B cell (primary cell): ENCODE results near the gene ARL4A. TPM values are rescaled to one million over a fixed set of nuclear protein-coding genes. Genes with fewer than 3 reads are reported as not detected.

Experiments used
- ATAC-seq: fragments of 200-7000 bp; cut with Tn5 transposase; one replicate; pipeline ENCODE4 v1.10.0; 2021; ENCODE audit warnings: low read depth, mild to moderate bottlenecking, moderate number of reproducible peaks, moderate library complexity
- CTCF ChIA-PET: fragments of 350-600 bp; sonication (Branson Sonifier 250); formaldehyde crosslinking; loops from one replicate; lab custom pipeline; 2021; ENCODE audit warnings: antibody characterized with exemption, inconsistent platforms; lab: Charles Lee
- POLR2A ChIA-PET: fragments of 350-600 bp; sonication (Branson Sonifier 250); formaldehyde crosslinking; loops from one replicate; lab custom pipeline; 2021; ENCODE audit warnings: antibody characterized with exemption; lab: Charles Lee
- DNase-seq: peaks from one replicate; pipeline ENCODE4 v3.0.0; 2013
- H2AFZ ChIP-seq: 2 replicates; pipeline ENCODE4 v1.6.1; 2012; ENCODE audit warnings: mild to moderate bottlenecking, low read depth, low read length; ENCODE audit not compliant: insufficient read depth, poor library complexity, severe bottlenecking
- H3K27ac ChIP-seq, 2 donors: 1 replicate in 1 of 2; 2 replicates in 1 of 2; pipeline ENCODE4 v1.5.1; 2012 to 2013; ENCODE audit warnings: low read length in 2 of 2, mild to moderate bottlenecking in 2 of 2, moderate library complexity in 1 of 2
- H3K27me3 ChIP-seq, 4 experiments: fragments of 200-600 bp in 1 of 4; sonication (generic) in 1 of 4; replicated peaks in 1 of 4; 1 replicate in 2 of 4; 2 replicates in 2 of 4; pipeline versions ENCODE4 v1.6.1 to v1.7.0; 2013 to 2016; ENCODE audit warnings: low read length in 3 of 4, mild to moderate bottlenecking in 2 of 4, mixed read lengths in 1 of 4, moderate library complexity in 1 of 4; ENCODE audit not compliant: insufficient read depth in 4 of 4, control insufficient read depth in 3 of 4; ENCODE audit errors: control extremely low read depth in 1 of 4
- H3K36me3 ChIP-seq, 2 experiments: replicated peaks in 1 of 2; 1 replicate in 1 of 2; 2 replicates in 1 of 2; pipeline versions ENCODE4 v1.6.1 to v1.7.1; 2013; ENCODE audit warnings: low read length in 1 of 2; ENCODE audit not compliant: insufficient read depth in 2 of 2, control insufficient read depth in 1 of 2; ENCODE audit errors: control extremely low read depth in 1 of 2, extremely low read depth in 1 of 2
- H3K4me1 ChIP-seq, 2 donors: fragments of 200-600 bp in 1 of 2; sonication (generic) in 1 of 2; 1 replicate in 1 of 2; 2 replicates in 1 of 2; pipeline versions ENCODE4 v1.5.1 to v1.6.1; 2013 to 2017; ENCODE audit warnings: low read length in 2 of 2; ENCODE audit not compliant: control insufficient read depth in 2 of 2, insufficient read depth in 2 of 2
- H3K4me2 ChIP-seq: replicated peaks from 2 replicates; pipeline ENCODE3; 2012; ENCODE audit warnings: mild to moderate bottlenecking, low read depth, low read length; ENCODE audit not compliant: poor library complexity, severe bottlenecking
- H3K4me3 ChIP-seq, 5 experiments: fragments of 200-600 bp in 1 of 5; sonication (generic) in 1 of 5; 1 replicate in 3 of 5; 2 replicates in 2 of 5; pipeline versions ENCODE4 v1.5.1 to v1.7.0; 2011 to 2016; ENCODE audit warnings: low read length in 4 of 5, mild to moderate bottlenecking in 4 of 5, low read depth in 2 of 5, control low read depth in 1 of 5, moderate library complexity in 1 of 5; ENCODE audit not compliant: insufficient read depth in 1 of 5; ENCODE audit errors: control extremely low read depth in 1 of 5, extremely low read depth in 1 of 5
- H3K79me2 ChIP-seq: fragments of 200-600 bp; sonication (generic); one replicate; pipeline ENCODE4 v1.6.0; 2016; ENCODE audit warnings: low read length; ENCODE audit not compliant: control insufficient read depth, insufficient read depth
- H3K9ac ChIP-seq: fragments of 200-600 bp; sonication (generic); 2 replicates; pipeline ENCODE4 v1.6.1; 2017; ENCODE audit warnings: mild to moderate bottlenecking, low read length, moderate library complexity
- H3K9me3 ChIP-seq, 3 donors: one replicate each; pipeline versions ENCODE4 v1.6.1 to v1.7.1; 2013; ENCODE audit warnings: low read length in 2 of 3; ENCODE audit not compliant: control insufficient read depth in 2 of 3, insufficient read depth in 1 of 3; ENCODE audit errors: control extremely low read depth in 1 of 3
- H4K20me1 ChIP-seq: 2 replicates; pipeline ENCODE4 v1.6.0; 2012; ENCODE audit warnings: mild to moderate bottlenecking, low read length; ENCODE audit not compliant: insufficient read depth, control insufficient read depth, poor library complexity, severe bottlenecking
- H3K27ac Mint-ChIP-seq: one replicate; pipeline ENCODE4 v1.8.0; 2021; ENCODE audit warnings: mixed read lengths
- H3K27me3 Mint-ChIP-seq: one replicate; pipeline ENCODE4 v1.8.0; 2021; ENCODE audit warnings: mixed read lengths
- H3K4me1 Mint-ChIP-seq: one replicate; pipeline ENCODE4 v1.8.0; 2021; ENCODE audit warnings: mixed read lengths
- H3K4me3 Mint-ChIP-seq: one replicate; pipeline ENCODE4 v1.8.0; 2021; ENCODE audit warnings: mixed read lengths
- H3K9me3 Mint-ChIP-seq: one replicate; pipeline ENCODE4 v1.8.0; 2022; ENCODE audit warnings: mixed read lengths; ENCODE audit not compliant: insufficient read depth
- CTCF ChIP-seq: fragments of 200-600 bp; IDR thresholded peaks from one replicate; pipeline ENCODE4 v1.8.0; 2022; ENCODE audit warnings: antibody characterized with exemption, mild to moderate bottlenecking
- EZH2 ChIP-seq: IDR thresholded peaks from 2 replicates; pipeline ENCODE4 v1.6.1; 2012; ENCODE audit warnings: borderline replicate concordance, low read depth, mild to moderate bottlenecking, moderate library complexity, low read length; ENCODE audit not compliant: insufficient read depth, poor library complexity, severe bottlenecking
- WGBS: methylation state at CpG from one replicate; pipeline ENCODE4 v1.1.5; 2013; ENCODE audit warnings: missing lambda C conversion rate; ENCODE audit not compliant: insufficient coverage; 5-methylcytosine and 5-hydroxymethylcytosine counted together
- intact Hi-C: fragments of 100-400 bp; cut with micrococcal nuclease; formaldehyde crosslinking; loops from one replicate; pipeline ENCODE4 v1.10.0; 2022
- polyA plus RNA-seq: library from polyadenylated mRNA; depleted of rRNA; stranded (reverse); fragments of >200 nt; gene quantifications from 2 replicates; pipeline ENCODE4 v1.2.3, GENCODE V29; 2012
- total RNA-seq, 2 donors: library from RNA; stranded (reverse); fragments of 120-200 nt in 1 of 2; gene quantifications; 1 replicate in 1 of 2; 2 replicates in 1 of 2; pipeline versions ENCODE4 v1.2.3 to v1.2.4, GENCODE V29; 2013 to 2022

The ARL4A gene
- total and polyA plus RNA-seq, 2 donors (not counting 1 experiment from before 2014, with no cell fraction given) = 14.2 to 100 TPM

DNA sequence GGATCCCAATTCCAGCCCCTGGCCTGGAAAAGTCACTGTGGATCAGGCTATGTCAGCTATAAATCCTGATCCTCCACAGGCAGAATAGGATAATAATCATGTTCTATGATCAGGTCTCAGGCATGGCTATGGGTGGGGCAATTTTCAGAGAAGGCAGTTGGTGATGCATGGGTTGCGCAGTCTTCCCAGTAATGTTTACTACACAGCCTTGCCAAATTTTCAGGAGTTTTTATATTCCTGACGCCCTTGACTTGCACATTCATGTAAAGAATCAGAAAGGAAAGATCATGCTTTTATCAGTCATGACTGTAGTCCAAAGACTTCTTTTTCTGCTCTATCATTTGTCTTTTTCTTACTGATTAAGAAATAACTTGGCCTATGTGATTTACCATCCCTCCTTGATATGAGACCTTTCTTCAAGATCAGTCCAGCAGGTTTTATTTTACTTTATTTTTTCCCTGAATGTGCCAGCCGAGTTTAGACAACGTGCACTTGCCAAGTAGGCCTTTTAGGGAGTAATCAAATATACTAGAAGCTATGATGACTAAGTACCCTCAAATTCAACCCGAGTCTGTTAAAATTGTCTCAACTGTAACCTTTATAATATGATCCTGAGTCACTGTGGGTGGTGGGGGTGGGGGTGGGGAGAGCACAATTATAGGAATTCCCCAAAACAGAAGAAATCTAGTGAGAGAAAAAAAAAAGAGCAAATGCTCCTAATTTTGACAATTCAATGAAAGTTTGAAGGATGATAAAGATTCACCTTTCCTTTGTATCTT is 31.9 kb downstream of the ARL4A start:
- ATAC-seq (no peak), DNase-seq (no peak)
- Histone ChIP-seq H3K9me3 (peaks cover 0 to 3% (median 0%) of the 10 kb centered on the region in 3 donors), H3K4me1 (peaks cover 4 to 7% of the 10 kb centered on the region in 2 donors), H3K4me3 (no peak overlapping the region), H3K27me3 (no peaks in the 10 kb centered on the region), H3K27ac (no peak overlapping the region), H2AFZ (no peak overlapping the region), H3K79me2 (no peaks in the 10 kb centered on the region), H3K36me3 (no peaks in the 10 kb centered on the region), H4K20me1 (no peaks in the 10 kb centered on the region), H3K9ac (no peak overlapping the region), H3K4me2 (no peak overlapping the region)
- H3K4me3 Mint-ChIP-seq = no peak overlapping the region
- H3K27ac Mint-ChIP-seq = no peak overlapping the region
- POLR2A ChIA-PET = no interaction called here
- intact Hi-C loops = no loop called here
- peaks cover 3% of the 10 kb centered on the region for H3K27me3 Mint-ChIP-seq
- CTCF ChIA-PET = no interaction called here
- WGBS = no CpG with 5 or more reads among the region's 5 CpGs
- H3K9me3 Mint-ChIP-seq = no peaks in the 10 kb centered on the region
- TF ChIP-seq EZH2 (no peak), CTCF (no peak)
- no peaks in the 10 kb centered on the region for H3K4me1 Mint-ChIP-seq
